Naive thymus-derived CD8-positive, alpha-beta T cell (primary cell): ENCODE data around the gene POLR1H. TPM values are rescaled to one million over a fixed set of nuclear protein-coding genes. Genes with fewer than 3 reads are reported as not detected.

Experiments
- ATAC-seq, 2 donors: fragments of 150-1000 bp; cut with Tn5 transposase in 1 of 2; sonication (Bioruptor Pico), chemical (Tn5 transposase) in 1 of 2; 1 replicate in 1 of 2; 2 replicates in 1 of 2; pipeline ENCODE4 v1.10.0; 2021; ENCODE audit warnings: mild to moderate bottlenecking in 2 of 2, moderate library complexity in 2 of 2
- POLR2A ChIA-PET: fragments of 350-600 bp; sonication (Branson Sonifier 250); formaldehyde crosslinking; loops from one replicate; lab custom pipeline; 2021; ENCODE audit warnings: antibody characterized with exemption; lab: Charles Lee
- DNase-seq, 10 donors: peaks; one replicate each; pipeline versions ENCODE4 v3.0.0 to v3.0.0-alpha.2; 2020 to 2022
- H3K27ac Mint-ChIP-seq, 10 donors: one replicate each; pipeline ENCODE4 v1.8.0; 2020 to 2022; ENCODE audit warnings: mild to moderate bottlenecking in 10 of 10, mixed read lengths in 10 of 10, moderate library complexity in 4 of 10, inconsistent platforms in 1 of 10
- H3K27me3 Mint-ChIP-seq, 5 donors: one replicate each; pipeline ENCODE4 v1.8.0; 2021 to 2022; ENCODE audit warnings: mixed read lengths in 5 of 5
- H3K36me3 Mint-ChIP-seq, 3 donors: one replicate each; pipeline ENCODE4 v1.8.0; 2020 to 2022; ENCODE audit warnings: mixed read lengths in 3 of 3, mild to moderate bottlenecking in 2 of 3, inconsistent platforms in 1 of 3
- H3K4me1 Mint-ChIP-seq, 4 donors: one replicate each; pipeline ENCODE4 v1.8.0; 2021 to 2022; ENCODE audit warnings: mixed read lengths in 4 of 4
- H3K4me3 Mint-ChIP-seq, 10 donors: one replicate each; pipeline ENCODE4 v1.8.0; 2020 to 2022; ENCODE audit warnings: mild to moderate bottlenecking in 10 of 10, mixed read lengths in 10 of 10, moderate library complexity in 6 of 10, inconsistent platforms in 1 of 10
- H3K9me3 Mint-ChIP-seq, 9 donors: one replicate each; pipeline ENCODE4 v1.8.0; 2020 to 2022; ENCODE audit warnings: mixed read lengths in 9 of 9, mild to moderate bottlenecking in 3 of 9, inconsistent platforms in 1 of 9, moderate library complexity in 1 of 9
- polyA plus RNA-seq, 3 donors: library from polyadenylated mRNA; unstranded; fragments of 300-500 nt; fragmentation: Illumina TruSeq; gene quantifications; one replicate each; pipeline ENCODE4 v1.2.3, GENCODE V29; 2021
- total RNA-seq, 8 experiments: library from RNA in 2 of 8; stranded (reverse) in 2 of 8; gene quantifications; one replicate each; pipeline ENCODE4 v1.2.3 and lab custom pipeline; 2021 to 2026

POLR1H gene
- total and polyA plus RNA-seq, 5 experiments from 2014 or later = 35.9 to 110 (median 60.8) TPM

DNA sequence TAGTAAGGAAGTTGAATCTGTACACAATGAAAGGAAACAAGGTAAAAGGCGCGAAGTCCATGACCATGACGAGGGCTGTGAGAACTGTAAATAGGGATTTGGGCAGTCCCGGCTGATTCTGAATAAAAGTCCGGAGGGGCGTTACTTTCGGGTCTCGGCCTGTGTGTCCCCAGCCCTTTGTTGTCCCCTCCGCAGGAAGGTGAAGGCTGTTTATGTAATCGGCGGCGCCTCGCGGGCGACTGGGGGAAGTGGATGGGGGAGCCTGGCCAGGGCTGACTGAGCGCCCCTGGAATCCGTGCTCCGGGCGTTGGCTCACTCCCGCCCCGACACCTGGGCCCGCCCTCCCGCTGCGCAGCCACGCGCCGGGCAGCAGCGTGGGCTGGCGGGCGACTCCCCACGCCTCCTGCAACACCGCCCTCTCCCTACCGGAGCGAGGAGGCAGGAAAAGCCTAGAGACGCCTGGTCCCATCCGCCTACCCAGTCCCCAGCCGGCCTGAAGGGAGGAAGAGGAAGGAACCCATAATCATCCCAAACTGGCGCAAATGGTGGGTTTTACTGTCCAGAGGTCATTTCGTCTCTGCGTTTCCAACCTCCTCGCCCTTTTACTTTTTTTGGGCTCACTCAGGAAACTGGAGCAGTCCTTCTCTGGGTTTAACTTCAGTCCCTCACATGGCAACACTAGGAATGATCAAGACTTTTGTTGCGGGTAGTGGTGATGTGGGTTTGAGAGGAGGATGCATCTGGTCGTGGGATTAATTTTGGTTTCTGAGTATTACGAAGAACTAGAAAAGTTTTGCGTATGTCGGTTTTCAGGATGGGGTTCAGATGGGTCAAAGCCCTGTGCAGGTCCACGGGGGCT lies 39.7 kb downstream of the POLR1H start:
- DNase-seq = peak in 4 of 10 donors; percentile 16 to 31 (median 20)
- ATAC-seq = peak in 1 of 2 donors; percentile 20
- peaks cover 17 to 49% (median 40%) of the 10 kb centered on the region in 5 donors for H3K27me3 Mint-ChIP-seq
- H3K4me3 Mint-ChIP-seq = peak overlapping the region; percentile 77 to 94 (median 86)
- peaks cover 31 to 58% (median 51%) of the 10 kb centered on the region in 4 donors for H3K4me1 Mint-ChIP-seq
- H3K27ac Mint-ChIP-seq = peak overlapping the region in 7 of 10 donors; percentile 16 to 70 (median 57)
- POLR2A ChIA-PET = interaction anchor here (1.0 to 3.6 kb wide), 3 partner anchors 30 to 39 kb away, joined by 5 to 18 read pairs (median 16); partner anchors contain the start of genes POLR1H and PPP1R11
- H3K9me3 Mint-ChIP-seq = no peaks in the 10 kb centered on the region
- no peaks in the 10 kb centered on the region for H3K36me3 Mint-ChIP-seq

DNA sequence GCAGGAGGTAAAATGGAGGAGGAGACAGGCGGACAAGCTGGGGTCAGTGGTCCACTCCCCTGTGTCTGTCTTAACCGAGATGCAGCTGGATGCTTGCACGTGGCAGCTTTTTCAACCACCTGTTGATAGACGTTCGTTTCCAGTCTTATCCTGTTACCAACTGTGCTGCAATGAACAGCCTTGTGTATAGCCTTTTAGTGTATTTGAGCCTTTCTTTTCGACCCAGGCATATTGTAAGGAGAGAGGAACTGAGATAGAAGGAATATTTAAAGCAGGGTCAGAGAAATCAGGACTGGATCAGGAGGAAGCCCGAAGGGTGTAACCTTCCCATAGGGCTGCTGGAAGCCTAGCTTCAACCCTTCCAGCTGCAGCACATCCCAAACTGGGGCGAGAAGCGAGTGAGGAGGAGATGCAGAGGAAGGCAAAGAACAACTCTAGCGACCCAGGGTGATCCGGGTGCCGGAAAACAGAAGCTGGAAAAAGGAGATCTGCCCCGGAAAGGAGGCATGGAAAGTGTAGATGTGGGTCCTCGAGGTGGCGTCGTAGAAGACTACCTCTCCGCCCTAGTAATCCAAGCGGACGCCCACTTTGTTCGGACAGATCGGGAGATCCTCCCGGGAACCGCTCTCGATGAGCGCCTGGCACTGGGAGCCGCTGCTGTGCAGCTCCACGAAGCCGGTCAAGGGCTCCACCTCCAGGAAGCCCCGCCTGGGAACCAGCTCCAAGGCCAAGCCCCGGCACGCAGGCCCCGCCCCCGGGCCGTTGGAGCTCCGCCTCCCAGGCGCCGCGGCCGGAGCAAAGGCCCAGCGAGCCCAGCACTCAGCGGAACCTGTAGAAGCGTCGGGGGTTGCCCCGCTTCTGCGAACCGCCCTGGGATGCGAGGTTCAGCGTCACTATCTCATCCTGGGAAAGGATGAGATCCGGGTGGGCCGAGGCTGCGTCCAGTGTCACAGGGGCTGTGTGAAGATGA lies 40.7 kb downstream of the POLR1H start:
- ATAC-seq = peak in 1 of 2 donors; percentile 50
- DNase-seq = peak in 9 of 10 donors; percentile 18 to 75 (median 46)
- H3K4me1 Mint-ChIP-seq = peaks cover 31 to 58% (median 51%) of the 10 kb centered on the region in 4 donors
- H3K27ac Mint-ChIP-seq = peak overlapping the region in 9 of 10 donors; percentile 12 to 91 (median 67)
- POLR2A ChIA-PET = interaction anchor here (1.0 to 3.6 kb wide), 4 partner anchors 8 to 40 kb away, joined by 3 to 18 read pairs (median 10); partner anchors contain the start of genes POLR1H and PPP1R11
- H3K27me3 Mint-ChIP-seq = peaks cover 17 to 55% (median 46%) of the 10 kb centered on the region in 5 donors
- H3K36me3 Mint-ChIP-seq = no peaks in the 10 kb centered on the region
- peak overlapping the region; percentile 79 to 94 (median 88) for H3K4me3 Mint-ChIP-seq
- H3K9me3 Mint-ChIP-seq = no peaks in the 10 kb centered on the region

DNA sequence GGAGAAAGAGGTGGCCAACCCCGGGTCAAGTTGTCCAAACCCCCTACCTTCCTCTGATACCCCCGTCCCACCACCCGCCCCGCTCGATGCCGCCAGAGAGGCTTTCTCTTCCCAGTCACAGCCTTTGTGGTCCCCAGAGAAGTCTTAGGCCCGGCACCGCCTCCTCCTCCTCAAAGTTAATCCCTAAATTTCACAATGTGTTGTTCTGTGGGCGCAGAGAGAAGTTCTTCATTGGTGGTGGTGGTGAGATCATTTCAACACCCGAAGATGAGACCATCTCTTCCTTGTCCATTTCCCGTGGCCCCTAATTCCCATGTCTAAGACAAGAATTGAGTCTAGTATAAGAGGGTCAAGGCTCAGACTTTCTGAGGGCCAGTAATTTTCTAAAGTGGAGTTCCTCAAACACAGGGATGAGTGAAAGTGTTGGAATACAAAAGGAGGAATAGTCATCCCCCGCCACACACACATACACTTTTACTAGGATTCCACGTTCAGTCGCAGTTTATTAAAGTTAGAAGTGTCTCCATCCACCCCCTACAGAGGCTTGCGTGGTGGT lies 41.4 kb downstream of the POLR1H start:
- Mint-ChIP-seq H3K36me3 (no peaks in the 10 kb centered on the region), H3K27ac (peak overlapping the region in 9 of 10 donors; percentile 29 to 91 (median 81)), H3K4me3 (peak overlapping the region; percentile 81 to 94 (median 90)), H3K4me1 (peaks cover 27 to 51% (median 48%) of the 10 kb centered on the region in 4 donors), H3K9me3 (no peaks in the 10 kb centered on the region), H3K27me3 (peaks cover 18 to 57% (median 42%) of the 10 kb centered on the region in 5 donors)
- POLR2A ChIA-PET = interaction anchor here (1.0 to 3.6 kb wide), 5 partner anchors 9 to 42 kb away, joined by 3 to 18 read pairs (median 7); partner anchors contain the start of genes POLR1H, PPP1R11 and TRIM40
- DNase-seq = peak in 1 of 10 donors; percentile 6
- ATAC-seq = peak; percentile 32 to 44

DNA sequence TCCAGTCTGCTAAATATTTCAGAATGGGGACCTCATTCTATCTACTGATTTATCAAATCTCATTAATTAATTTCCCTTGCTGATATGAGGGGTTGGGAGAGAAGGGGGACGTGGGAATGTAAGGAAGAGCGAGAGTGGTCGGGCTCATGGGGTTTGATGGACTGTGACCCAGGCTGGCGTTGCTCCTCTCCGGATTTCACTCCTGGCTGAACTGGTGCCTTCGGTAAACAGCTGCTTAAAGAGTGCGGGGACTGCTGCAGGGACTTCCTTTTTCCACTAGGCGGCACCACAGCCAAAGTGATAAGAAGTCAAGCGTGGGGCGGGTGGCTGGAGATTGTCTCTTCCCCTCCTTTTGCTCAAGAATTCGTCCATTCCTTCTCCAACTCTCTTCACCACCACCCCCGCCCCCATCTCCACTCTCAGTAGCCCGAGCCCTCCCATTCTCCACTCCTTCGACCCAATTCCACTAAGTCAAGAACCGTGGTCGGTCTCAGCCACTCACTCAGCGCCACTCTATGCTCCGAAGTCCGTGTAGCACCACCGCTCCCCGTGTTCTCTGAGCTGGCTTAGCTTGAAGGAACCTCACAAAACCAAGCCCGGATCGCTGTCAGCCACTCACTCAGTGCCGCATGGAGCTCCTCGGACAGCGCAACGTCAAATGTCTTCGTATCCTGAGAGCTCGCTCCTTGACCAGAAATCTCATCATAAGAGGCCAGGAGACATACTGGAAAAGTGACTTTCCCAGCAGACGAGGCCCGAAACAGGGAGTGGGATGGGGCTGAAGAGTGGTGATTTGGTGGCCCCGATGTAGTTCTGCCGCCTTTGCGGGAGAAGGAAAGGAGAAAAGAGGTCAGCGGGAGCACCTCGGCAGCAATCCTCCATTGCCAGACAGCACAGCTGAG lies 42.2 kb downstream of the POLR1H start:
- ATAC-seq (peak; percentile 82 to 87), DNase-seq (peak; percentile 60 to 89 (median 81))
- H3K4me3 Mint-ChIP-seq = peak overlapping the region; percentile 81 to 94 (median 90)
- peaks cover 20 to 59% (median 43%) of the 10 kb centered on the region in 5 donors for H3K27me3 Mint-ChIP-seq
- peak overlapping the region; percentile 29 to 91 (median 78) for H3K27ac Mint-ChIP-seq
- no peaks in the 10 kb centered on the region for H3K9me3 Mint-ChIP-seq
- POLR2A ChIA-PET = interaction anchor here (0.7 to 3.6 kb wide), 5 partner anchors 27 to 52 kb away, joined by 3 to 18 read pairs (median 7); partner anchors contain the start of genes POLR1H, PPP1R11 and TRIM40
- H3K4me1 Mint-ChIP-seq = peaks cover 23 to 44% (median 41%) of the 10 kb centered on the region in 4 donors
- H3K36me3 Mint-ChIP-seq = no peaks in the 10 kb centered on the region

DNA sequence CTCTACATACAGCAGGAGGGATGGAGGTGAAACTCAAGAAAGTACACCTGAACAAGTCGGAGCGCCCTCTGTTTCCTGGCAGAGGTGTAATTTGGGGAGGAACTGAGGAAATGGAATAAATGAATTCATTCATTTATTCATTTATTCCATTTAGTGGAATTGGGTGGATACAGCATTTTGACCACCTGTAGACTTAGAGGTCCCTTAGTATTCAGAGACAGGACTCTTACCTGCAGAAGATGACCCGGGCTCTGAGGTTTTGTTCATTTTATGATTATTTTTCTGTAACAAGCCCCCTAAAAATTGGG lies 42.8 kb downstream of the POLR1H start:
- Mint-ChIP-seq H3K9me3 (no peaks in the 10 kb centered on the region), H3K4me3 (peak overlapping the region; percentile 81 to 94 (median 90)), H3K27ac (peak overlapping the region in 3 of 10 donors; percentile 29 to 91 (median 88)), H3K4me1 (peaks cover 19 to 38% (median 37%) of the 10 kb centered on the region in 4 donors), H3K27me3 (peaks cover 25 to 57% (median 41%) of the 10 kb centered on the region in 5 donors), H3K36me3 (no peaks in the 10 kb centered on the region)
- no peak for DNase-seq
- POLR2A ChIA-PET = interaction anchor here (0.7 to 3.6 kb wide), 5 partner anchors 27 to 51 kb away, joined by 3 to 18 read pairs (median 7); partner anchors contain the start of genes POLR1H, PPP1R11 and TRIM40
- ATAC-seq = no peak

DNA sequence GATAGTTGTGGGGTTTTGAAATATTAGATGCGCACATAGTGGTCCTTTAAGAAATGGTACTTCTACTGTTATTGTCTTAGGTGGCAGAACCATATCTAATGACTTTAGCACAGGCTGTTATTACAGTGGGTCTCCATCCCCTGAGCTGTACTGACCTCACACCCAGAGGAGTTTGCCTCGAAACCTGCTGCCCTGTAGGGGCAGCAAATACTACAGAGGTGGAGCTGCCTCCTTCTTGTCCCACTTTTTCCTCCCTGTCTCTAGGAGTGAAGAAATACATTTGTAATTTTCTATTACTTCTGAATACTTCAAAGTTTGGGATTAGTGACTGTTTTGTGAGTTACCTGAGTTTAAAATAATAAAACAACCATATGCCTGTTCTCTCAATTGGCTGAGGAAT lies 43.6 kb downstream of the POLR1H start:
- no peak overlapping the region for H3K4me3 Mint-ChIP-seq
- POLR2A ChIA-PET = no interaction called here

DNA sequence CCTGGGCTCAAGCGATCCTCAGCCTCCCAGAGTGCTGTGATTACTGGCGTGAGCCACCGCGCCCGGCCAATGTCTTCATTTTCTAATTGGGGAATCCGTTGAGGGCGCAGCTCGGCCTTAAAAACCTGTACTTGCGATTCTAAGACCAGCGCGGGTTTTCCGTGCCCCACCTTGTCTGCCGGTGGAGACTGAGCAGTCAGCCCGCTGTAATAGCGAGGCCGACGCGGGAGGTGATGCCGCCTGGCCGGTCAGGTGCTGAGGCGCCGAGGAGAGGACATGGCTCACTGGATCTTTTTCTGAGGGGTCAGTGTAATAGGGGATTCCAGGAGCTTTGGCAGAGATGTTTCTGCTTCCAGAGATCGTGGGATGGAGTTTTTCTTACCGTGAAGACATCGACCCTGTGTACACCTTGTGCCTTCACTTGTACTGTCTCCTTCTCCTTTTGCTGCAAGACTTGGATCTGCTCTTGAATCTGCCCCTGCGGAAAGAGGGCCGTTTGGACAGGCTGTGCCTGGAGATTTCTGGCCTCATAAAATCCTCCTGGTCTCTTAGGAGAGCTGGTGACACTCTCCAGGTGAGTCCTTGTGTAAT lies 50.3 kb downstream of the POLR1H start:
- ATAC-seq (no peak), DNase-seq (no peak)
- H3K4me3 Mint-ChIP-seq = no peak overlapping the region
- POLR2A ChIA-PET = no interaction called here
- H3K36me3 Mint-ChIP-seq = no peaks in the 10 kb centered on the region
- no peaks in the 10 kb centered on the region for H3K9me3 Mint-ChIP-seq
- peaks cover 27 to 76% (median 58%) of the 10 kb centered on the region in 5 donors for H3K27me3 Mint-ChIP-seq
- H3K27ac Mint-ChIP-seq = no peak overlapping the region
- peaks cover 0 to 2% (median 0%) of the 10 kb centered on the region in 4 donors for H3K4me1 Mint-ChIP-seq

More for the DNA sequence above, 43.6 kb downstream of the POLR1H start:
- no peaks in the 10 kb centered on the region for H3K9me3 Mint-ChIP-seq
- H3K27me3 Mint-ChIP-seq = peaks cover 20 to 54% (median 37%) of the 10 kb centered on the region in 5 donors
- peaks cover 19 to 38% (median 36%) of the 10 kb centered on the region in 4 donors for H3K4me1 Mint-ChIP-seq
- ATAC-seq (no peak), DNase-seq (no peak)
- H3K36me3 Mint-ChIP-seq = no peaks in the 10 kb centered on the region
- H3K27ac Mint-ChIP-seq = no peak overlapping the region

DNA sequence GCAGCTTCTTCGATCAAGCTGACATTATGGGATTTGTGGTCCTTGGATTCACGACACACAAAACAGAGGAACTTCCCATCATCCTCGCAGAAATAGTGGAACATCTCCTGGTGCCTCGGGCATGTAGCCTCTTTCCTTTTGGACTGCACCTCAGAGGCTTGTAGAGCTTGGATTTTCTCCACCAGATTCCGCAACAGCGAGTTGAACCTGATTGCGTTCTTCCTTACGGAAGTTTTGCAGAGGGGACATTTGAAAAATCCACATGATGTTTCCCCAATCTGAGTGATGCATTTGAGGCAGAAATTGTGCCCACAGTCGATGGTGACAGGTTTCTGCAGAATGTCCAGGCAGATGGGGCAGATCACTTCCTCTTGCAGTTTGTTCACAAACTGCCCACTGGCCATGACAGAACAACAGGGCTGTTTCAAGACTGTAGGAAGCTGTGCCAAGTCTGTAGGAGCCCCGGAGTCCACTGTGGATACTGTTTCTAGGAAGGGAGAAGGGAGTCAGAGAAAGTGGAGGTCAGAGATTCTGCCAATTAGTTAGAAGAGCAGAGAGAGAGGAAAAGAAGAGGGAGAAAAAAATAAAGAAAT lies 51.4 kb downstream of the POLR1H start:
- ATAC-seq = no peak
- Mint-ChIP-seq H3K36me3 (no peaks in the 10 kb centered on the region), H3K4me3 (no peak overlapping the region), H3K27ac (peak overlapping the region in 1 of 10 donors; percentile 57), H3K4me1 (peaks cover 0 to 2% (median 0%) of the 10 kb centered on the region in 4 donors), H3K9me3 (no peaks in the 10 kb centered on the region), H3K27me3 (peaks cover 28 to 75% (median 53%) of the 10 kb centered on the region in 5 donors)
- no peak for DNase-seq
- POLR2A ChIA-PET = no interaction called here

DNA sequence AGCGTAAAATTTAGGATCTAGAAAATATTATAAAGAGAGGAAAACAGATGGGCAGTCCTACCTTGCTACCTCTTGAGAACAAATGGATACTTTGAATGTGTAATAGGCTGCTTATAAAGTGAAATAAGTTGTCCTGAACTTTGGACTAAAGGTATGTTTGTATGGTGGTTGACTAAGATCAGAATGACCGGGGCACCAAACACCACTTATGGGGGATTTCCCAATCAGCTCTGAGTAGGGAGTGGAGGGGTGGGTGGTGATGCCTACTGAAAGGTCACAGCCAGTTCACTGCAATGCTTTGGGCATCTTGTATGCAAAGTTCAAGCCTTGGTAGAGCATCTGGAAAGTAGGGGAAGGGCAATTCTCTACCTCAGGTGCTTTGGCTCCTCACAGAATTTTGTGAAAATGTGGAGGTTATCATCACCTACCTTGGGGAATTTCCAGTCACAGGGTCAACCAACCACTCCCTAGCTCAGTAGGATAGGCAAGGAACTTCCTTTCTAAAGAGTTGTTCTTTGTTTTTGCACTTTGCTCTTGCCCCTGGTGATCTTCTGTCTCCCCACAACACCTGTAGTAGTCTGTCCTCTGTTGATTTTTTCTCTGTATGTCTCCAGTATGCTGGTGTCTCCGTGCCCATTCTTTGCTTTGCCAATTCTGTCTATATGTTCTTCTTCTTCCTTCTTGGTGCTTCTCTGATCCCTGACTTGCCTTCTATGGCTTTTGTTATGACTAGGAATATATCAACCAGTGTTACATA lies 52.1 kb downstream of the POLR1H start, which contains the start of gene TRIM31:
TRIM31 (minus strand) TSS at position 88 of the 757 bp plus-strand sequence. CDS start 285 bp downstream, outside the sequence.
- ATAC-seq = no peak

More for the DNA sequence above, 52.1 kb downstream of the POLR1H start, which contains the start of gene TRIM31:
- H3K4me3 Mint-ChIP-seq = no peak within 1 kb of the TSS
- peaks cover 0 to 2% (median 0%) of the 10 kb centered on the region in 4 donors for H3K4me1 Mint-ChIP-seq
- peak within 1 kb of the TSS in 1 of 10 donors; percentile 57 for H3K27ac Mint-ChIP-seq
- DNase-seq = no peak
- H3K36me3 Mint-ChIP-seq = no peaks in the 10 kb centered on the region
- POLR2A ChIA-PET = no interaction called here
- H3K9me3 Mint-ChIP-seq = no peaks in the 10 kb centered on the region
- H3K27me3 Mint-ChIP-seq = peaks cover 27 to 75% (median 49%) of the 10 kb centered on the region in 5 donors
